Measurements from ENCODE around the gene ANKS1A. TPM values are rescaled to one million over a fixed set of nuclear protein-coding genes. Genes with fewer than 3 reads are reported as not detected.

The ANKS1A gene
- total RNA-seq, 1 experiment from 2014 or later: 35.0 TPM

GRCh38 chr6:35090734-35091133 lies 201.7 kb downstream of the ANKS1A start (continued):
- TF ChIP-seq, protein P1, sequence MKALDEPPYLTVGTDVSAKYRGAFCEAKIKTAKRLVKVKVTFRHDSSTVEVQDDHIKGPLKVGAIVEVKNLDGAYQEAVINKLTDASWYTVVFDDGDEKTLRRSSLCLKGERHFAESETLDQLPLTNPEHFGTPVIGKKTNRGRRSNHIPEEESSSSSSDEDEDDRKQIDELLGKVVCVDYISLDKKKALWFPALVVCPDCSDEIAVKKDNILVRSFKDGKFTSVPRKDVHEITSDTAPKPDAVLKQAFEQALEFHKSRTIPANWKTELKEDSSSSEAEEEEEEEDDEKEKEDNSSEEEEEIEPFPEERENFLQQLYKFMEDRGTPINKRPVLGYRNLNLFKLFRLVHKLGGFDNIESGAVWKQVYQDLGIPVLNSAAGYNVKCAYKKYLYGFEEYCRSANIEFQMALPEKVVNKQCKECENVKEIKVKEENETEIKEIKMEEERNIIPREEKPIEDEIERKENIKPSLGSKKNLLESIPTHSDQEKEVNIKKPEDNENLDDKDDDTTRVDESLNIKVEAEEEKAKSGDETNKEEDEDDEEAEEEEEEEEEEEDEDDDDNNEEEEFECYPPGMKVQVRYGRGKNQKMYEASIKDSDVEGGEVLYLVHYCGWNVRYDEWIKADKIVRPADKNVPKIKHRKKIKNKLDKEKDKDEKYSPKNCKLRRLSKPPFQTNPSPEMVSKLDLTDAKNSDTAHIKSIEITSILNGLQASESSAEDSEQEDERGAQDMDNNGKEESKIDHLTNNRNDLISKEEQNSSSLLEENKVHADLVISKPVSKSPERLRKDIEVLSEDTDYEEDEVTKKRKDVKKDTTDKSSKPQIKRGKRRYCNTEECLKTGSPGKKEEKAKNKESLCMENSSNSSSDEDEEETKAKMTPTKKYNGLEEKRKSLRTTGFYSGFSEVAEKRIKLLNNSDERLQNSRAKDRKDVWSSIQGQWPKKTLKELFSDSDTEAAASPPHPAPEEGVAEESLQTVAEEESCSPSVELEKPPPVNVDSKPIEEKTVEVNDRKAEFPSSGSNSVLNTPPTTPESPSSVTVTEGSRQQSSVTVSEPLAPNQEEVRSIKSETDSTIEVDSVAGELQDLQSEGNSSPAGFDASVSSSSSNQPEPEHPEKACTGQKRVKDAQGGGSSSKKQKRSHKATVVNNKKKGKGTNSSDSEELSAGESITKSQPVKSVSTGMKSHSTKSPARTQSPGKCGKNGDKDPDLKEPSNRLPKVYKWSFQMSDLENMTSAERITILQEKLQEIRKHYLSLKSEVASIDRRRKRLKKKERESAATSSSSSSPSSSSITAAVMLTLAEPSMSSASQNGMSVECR (CRISPR knock-in tag; IDR thresholded peaks at IDR 0.05; ENCODE audit: borderline replicate concordance): no peak
- TF ChIP-seq SMAD3 (CRISPR knock-in tag; IDR thresholded peaks at IDR 0.05; ENCODE audit: borderline replicate concordance): no peak
- TF ChIP-seq MYBL2 (CRISPR knock-in tag; IDR thresholded peaks at IDR 0.05): no peak

DNA sequence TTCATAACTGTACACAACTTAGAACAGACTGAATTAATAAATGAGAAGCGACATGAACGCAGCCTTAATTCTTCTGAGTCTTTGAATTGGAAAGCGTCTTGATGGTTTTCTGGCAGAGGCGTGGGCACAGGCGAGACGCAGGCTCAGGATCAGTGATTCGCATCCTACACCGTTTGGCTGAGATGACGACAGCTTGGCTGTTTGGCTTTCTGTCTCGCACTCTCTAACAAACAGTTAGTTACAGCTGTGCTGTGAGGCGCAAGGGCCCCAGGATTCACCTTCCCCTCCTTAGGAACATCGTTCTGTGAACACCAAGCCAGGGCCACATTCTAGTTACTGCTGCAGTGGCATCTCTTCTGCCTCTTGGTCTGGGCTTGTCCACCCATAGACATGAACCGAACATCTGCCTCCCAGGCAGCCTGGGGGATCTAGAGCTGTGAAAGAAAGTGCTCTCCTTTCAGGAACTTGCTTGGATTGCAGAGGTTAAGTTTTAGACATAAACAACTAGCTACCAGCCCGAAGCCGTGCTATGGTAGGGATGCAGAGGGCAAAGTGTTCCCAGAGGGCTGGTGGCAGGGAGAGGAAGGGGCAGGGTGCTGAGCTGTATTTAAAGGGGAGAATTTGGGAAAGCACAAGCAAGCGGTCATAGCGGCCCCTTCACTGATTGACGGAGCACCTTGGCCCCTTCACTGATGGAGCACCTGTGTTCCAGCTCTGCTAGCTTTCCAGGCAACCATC lies 202.5 kb downstream of the ANKS1A start:
- TF ChIP-seq, protein P2, sequence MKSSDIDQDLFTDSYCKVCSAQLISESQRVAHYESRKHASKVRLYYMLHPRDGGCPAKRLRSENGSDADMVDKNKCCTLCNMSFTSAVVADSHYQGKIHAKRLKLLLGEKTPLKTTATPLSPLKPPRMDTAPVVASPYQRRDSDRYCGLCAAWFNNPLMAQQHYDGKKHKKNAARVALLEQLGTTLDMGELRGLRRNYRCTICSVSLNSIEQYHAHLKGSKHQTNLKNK (CRISPR knock-in tag; IDR thresholded peaks at IDR 0.05): no peak
- TF ChIP-seq, protein P3, sequence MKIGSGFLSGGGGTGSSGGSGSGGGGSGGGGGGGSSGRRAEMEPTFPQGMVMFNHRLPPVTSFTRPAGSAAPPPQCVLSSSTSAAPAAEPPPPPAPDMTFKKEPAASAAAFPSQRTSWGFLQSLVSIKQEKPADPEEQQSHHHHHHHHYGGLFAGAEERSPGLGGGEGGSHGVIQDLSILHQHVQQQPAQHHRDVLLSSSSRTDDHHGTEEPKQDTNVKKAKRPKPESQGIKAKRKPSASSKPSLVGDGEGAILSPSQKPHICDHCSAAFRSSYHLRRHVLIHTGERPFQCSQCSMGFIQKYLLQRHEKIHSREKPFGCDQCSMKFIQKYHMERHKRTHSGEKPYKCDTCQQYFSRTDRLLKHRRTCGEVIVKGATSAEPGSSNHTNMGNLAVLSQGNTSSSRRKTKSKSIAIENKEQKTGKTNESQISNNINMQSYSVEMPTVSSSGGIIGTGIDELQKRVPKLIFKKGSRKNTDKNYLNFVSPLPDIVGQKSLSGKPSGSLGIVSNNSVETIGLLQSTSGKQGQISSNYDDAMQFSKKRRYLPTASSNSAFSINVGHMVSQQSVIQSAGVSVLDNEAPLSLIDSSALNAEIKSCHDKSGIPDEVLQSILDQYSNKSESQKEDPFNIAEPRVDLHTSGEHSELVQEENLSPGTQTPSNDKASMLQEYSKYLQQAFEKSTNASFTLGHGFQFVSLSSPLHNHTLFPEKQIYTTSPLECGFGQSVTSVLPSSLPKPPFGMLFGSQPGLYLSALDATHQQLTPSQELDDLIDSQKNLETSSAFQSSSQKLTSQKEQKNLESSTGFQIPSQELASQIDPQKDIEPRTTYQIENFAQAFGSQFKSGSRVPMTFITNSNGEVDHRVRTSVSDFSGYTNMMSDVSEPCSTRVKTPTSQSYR (CRISPR knock-in tag; IDR thresholded peaks at IDR 0.05): no peak
- TF ChIP-seq GTF2I (CRISPR knock-in tag; conservative IDR thresholded peaks at IDR 0.05) (no peak), ZNF671 (CRISPR knock-in tag; IDR thresholded peaks at IDR 0.05) (no peak)
- CTCF ChIA-PET: interaction anchor here (1.1 to 1.7 kb wide), 4 partner anchors 43 to 104 kb away, joined by 3 to 7 read pairs (median 3); no protein-coding TSS in a partner anchor
- ATAC-seq (no peak), DNase-seq (ENCODE audit: low spot score) (no peak)
- H3K4me1 Mint-ChIP-seq: peaks cover 29% of the 10 kb centered on the region
- POLR2A ChIA-PET: no interaction called here
- 0 out of 2 replicates have a peak overlapping the region, but pooled peaks have one; percentile 6 for H3K27ac Mint-ChIP-seq
- peaks cover 14% of the 10 kb centered on the region for H3K36me3 Mint-ChIP-seq
- no peaks in the 10 kb centered on the region for H3K27me3 Mint-ChIP-seq (ENCODE audit: low read depth)
- H3K9me3 Mint-ChIP-seq: no peaks in the 10 kb centered on the region
- no peak overlapping the region for H3K4me3 Mint-ChIP-seq

- Mint-ChIP-seq H3K9me3 (no peaks in the 10 kb centered on the region), H3K4me3 (no peak overlapping the region), H3K27me3 (ENCODE audit: low read depth) (no peaks in the 10 kb centered on the region), H3K36me3 (peaks cover 8% of the 10 kb centered on the region; the same call in 1 of the 2 replicates), H3K4me1 (peaks cover 37% of the 10 kb centered on the region), H3K27ac (peak overlapping the region; percentile 36)
- no peak for DNase-seq (ENCODE audit: low spot score)
- no peak for ATAC-seq
- ChIA-PET CTCF (interaction anchor here (1.4 to 2.2 kb wide), 2 partner anchors 47 to 68 kb away, joined by 3 to 6 read pairs; no protein-coding TSS in a partner anchor), POLR2A (no interaction called here)
- TF ChIP-seq SP1 (CRISPR knock-in tag; conservative IDR thresholded peaks at IDR 0.05) (no peak), TCF7 (CRISPR knock-in tag; IDR thresholded peaks at IDR 0.05; ENCODE audit: low read depth) (no peak), CREM (CRISPR knock-in tag; IDR thresholded peaks at IDR 0.05) (no peak)
Measured at GRCh38 chr6:35092362-35093117, 203.5 kb downstream of the ANKS1A start.

GRCh38 chr6:35093118-35093445 lies 204.0 kb downstream of the ANKS1A start:
- peaks cover 3% of the 10 kb centered on the region; the same call in 1 of the 2 replicates for H3K36me3 Mint-ChIP-seq
- no peaks in the 10 kb centered on the region for H3K9me3 Mint-ChIP-seq
- POLR2A ChIA-PET: no interaction called here
- ATAC-seq (no peak), DNase-seq (ENCODE audit: low spot score) (no peak)
- peak overlapping the region; percentile 36; the same call in 1 of the 2 replicates for H3K27ac Mint-ChIP-seq
- no peaks in the 10 kb centered on the region for H3K27me3 Mint-ChIP-seq (ENCODE audit: low read depth)
- H3K4me1 Mint-ChIP-seq: peaks cover 40% of the 10 kb centered on the region
- H3K4me3 Mint-ChIP-seq: no peak overlapping the region
- CTCF ChIA-PET: interaction anchor here (0.6 to 2.2 kb wide), 4 partner anchors 47 to 114 kb away, joined by 3 to 12 read pairs (median 4); no protein-coding TSS in a partner anchor
- TF ChIP-seq ESRRA (CRISPR knock-in tag; IDR thresholded peaks at IDR 0.05; ENCODE audit: borderline replicate concordance) (no peak), ETV6 (CRISPR knock-in tag; IDR thresholded peaks at IDR 0.05) (no peak), FOXP4 (CRISPR knock-in tag; IDR thresholded peaks at IDR 0.05) (no peak)
- TF ChIP-seq, protein P4, sequence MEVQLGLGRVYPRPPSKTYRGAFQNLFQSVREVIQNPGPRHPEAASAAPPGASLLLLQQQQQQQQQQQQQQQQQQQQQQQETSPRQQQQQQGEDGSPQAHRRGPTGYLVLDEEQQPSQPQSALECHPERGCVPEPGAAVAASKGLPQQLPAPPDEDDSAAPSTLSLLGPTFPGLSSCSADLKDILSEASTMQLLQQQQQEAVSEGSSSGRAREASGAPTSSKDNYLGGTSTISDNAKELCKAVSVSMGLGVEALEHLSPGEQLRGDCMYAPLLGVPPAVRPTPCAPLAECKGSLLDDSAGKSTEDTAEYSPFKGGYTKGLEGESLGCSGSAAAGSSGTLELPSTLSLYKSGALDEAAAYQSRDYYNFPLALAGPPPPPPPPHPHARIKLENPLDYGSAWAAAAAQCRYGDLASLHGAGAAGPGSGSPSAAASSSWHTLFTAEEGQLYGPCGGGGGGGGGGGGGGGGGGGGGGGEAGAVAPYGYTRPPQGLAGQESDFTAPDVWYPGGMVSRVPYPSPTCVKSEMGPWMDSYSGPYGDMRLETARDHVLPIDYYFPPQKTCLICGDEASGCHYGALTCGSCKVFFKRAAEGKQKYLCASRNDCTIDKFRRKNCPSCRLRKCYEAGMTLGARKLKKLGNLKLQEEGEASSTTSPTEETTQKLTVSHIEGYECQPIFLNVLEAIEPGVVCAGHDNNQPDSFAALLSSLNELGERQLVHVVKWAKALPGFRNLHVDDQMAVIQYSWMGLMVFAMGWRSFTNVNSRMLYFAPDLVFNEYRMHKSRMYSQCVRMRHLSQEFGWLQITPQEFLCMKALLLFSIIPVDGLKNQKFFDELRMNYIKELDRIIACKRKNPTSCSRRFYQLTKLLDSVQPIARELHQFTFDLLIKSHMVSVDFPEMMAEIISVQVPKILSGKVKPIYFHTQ (CRISPR knock-in tag; IDR thresholded peaks at IDR 0.05): no peak

All from WTC11 (cell line).